ENCODE measurements around the gene FOXA3. TPM values are rescaled to one million over a fixed set of nuclear protein-coding genes. Genes with fewer than 3 reads are reported as not detected.

FOXA3 gene
- total and polyA plus RNA-seq, 3 donors from 2014 or later: 1.5 to 1.7 (median 1.7) TPM

DNA sequence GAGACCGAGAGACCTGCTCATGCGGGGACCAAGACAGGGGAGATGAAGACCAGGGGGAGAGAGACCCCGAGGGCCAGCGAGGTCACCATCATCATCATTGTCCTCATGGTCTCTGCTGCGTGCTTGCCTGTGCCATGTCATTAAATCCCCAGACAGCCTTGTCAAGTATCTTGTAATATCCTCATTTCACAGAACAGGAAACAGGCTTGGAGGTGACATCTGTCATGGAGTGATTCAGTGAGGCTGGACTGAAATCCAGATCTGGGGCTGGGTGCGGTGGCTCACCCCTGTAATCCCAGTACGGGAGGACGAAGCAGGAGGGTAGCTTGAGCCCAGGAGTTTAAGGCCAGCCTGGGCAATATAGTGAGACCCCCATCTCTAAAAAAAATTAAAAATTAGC, 56.3 kb downstream of the FOXA3 start:
- Histone ChIP-seq H3K36me3 (ENCODE audit: low read depth, missing control alignments) (no peaks in the 10 kb centered on the region), H3K4me1 (no peaks in the 10 kb centered on the region), H3K4me3 (no peak overlapping the region), H3K27ac (no peak overlapping the region), H3K9me3 (no peaks in the 10 kb centered on the region), H3K27me3 (no peaks in the 10 kb centered on the region)
- 45 to 59% methylated on average over 8 of the region's 8 CpGs for WGBS, 2 donors
- intact Hi-C loops (cut with DNase I; ENCODE audit: low total_unique reads): no loop called here
- DNase-seq: no peak
- no peak for TF ChIP-seq CTCF (IDR thresholded peaks at IDR 0.05)
- TF ChIP-seq POLR2A (IDR thresholded peaks at IDR 0.05): no peak

- no peak for DNase-seq
- intact Hi-C loops (cut with DNase I; ENCODE audit: low total_unique reads): no loop called here
- Histone ChIP-seq H3K4me1 (no peaks in the 10 kb centered on the region), H3K9me3 (no peaks in the 10 kb centered on the region), H3K4me3 (no peak overlapping the region), H3K36me3 (ENCODE audit: low read depth, missing control alignments) (no peaks in the 10 kb centered on the region), H3K27me3 (no peaks in the 10 kb centered on the region), H3K27ac (no peak overlapping the region)
- TF ChIP-seq CTCF (IDR thresholded peaks at IDR 0.05): no peak
- no peak for TF ChIP-seq POLR2A (IDR thresholded peaks at IDR 0.05)
- WGBS, 2 donors: 66% methylated on average over 9 of the region's 9 CpGs
Observed at GRCh38 chr19:45922281-45922680, 58.2 kb downstream of the FOXA3 start.

Other genes starting within 250 kb of the FOXA3 start
- 10 to 100 TPM; 36.3 to 48.4 TPM for gene EML2, start 224.9 kb upstream of the FOXA3 start, total RNA-seq
- gene EML2, start 224.9 kb upstream of the FOXA3 start, polyA plus RNA-seq (ENCODE audit: insufficient read depth, low read depth, low replicate concordance): 28.5 TPM
- gene GIPR, start 196.1 kb upstream of the FOXA3 start, total RNA-seq: under 1 TPM; 0.16 to 0.74 TPM
- 0.50 TPM for gene GIPR, start 196.1 kb upstream of the FOXA3 start, polyA plus RNA-seq (ENCODE audit: insufficient read depth, low read depth, low replicate concordance)
- 100 to 1,000 TPM; 111 to 128 TPM for gene SNRPD2, start 172.4 kb upstream of the FOXA3 start, total RNA-seq
- gene SNRPD2, start 172.4 kb upstream of the FOXA3 start, polyA plus RNA-seq (ENCODE audit: insufficient read depth, low read depth, low replicate concordance): 242 TPM
- 1 to 10 TPM; 5.3 to 6.9 TPM for gene QPCTL, start 171.7 kb upstream of the FOXA3 start, total RNA-seq
- gene QPCTL, start 171.7 kb upstream of the FOXA3 start, polyA plus RNA-seq (ENCODE audit: insufficient read depth, low read depth, low replicate concordance): 3.5 TPM
- 10 to 100 TPM; 22.4 to 24.2 TPM for gene FBXO46, start 133.4 kb upstream of the FOXA3 start, total RNA-seq
- gene FBXO46, start 133.4 kb upstream of the FOXA3 start, polyA plus RNA-seq (ENCODE audit: insufficient read depth, low read depth, low replicate concordance): 20.1 TPM
- 10 to 100 TPM in 1 of 2 donors, 1 to 10 TPM in 1; 9.2 to 13.8 TPM for gene MEIOSIN, start 130.9 kb upstream of the FOXA3 start, total RNA-seq
- gene MEIOSIN, start 130.9 kb upstream of the FOXA3 start, polyA plus RNA-seq (ENCODE audit: insufficient read depth, low read depth, low replicate concordance): 10.4 TPM
- 10 to 100 TPM; 16.1 to 19.4 TPM for gene SIX5, start 95.1 kb upstream of the FOXA3 start, total RNA-seq
- 12.9 TPM for gene SIX5, start 95.1 kb upstream of the FOXA3 start, polyA plus RNA-seq (ENCODE audit: insufficient read depth, low read depth, low replicate concordance)
- gene DMPK, start 81.8 kb upstream of the FOXA3 start, total RNA-seq: 10 to 100 TPM; 66.2 to 68.8 TPM
- 42.6 TPM for gene DMPK, start 81.8 kb upstream of the FOXA3 start, polyA plus RNA-seq (ENCODE audit: insufficient read depth, low read depth, low replicate concordance)
- 100 to 1,000 TPM; 111 to 124 TPM for gene DMWD, start 71.5 kb upstream of the FOXA3 start, total RNA-seq
- gene DMWD, start 71.5 kb upstream of the FOXA3 start, polyA plus RNA-seq (ENCODE audit: insufficient read depth, low read depth, low replicate concordance): 59.0 TPM
- gene RSPH6A, start 49.0 kb upstream of the FOXA3 start, total RNA-seq: 10 to 100 TPM; 17.0 to 20.9 TPM
- gene RSPH6A, start 49.0 kb upstream of the FOXA3 start, polyA plus RNA-seq (ENCODE audit: insufficient read depth, low read depth, low replicate concordance): 88.3 TPM
- 100 to 1,000 TPM; 123 to 142 TPM for gene SYMPK, start 1.2 kb upstream of the FOXA3 start, total RNA-seq
- 195 TPM for gene SYMPK, start 1.2 kb upstream of the FOXA3 start, polyA plus RNA-seq (ENCODE audit: insufficient read depth, low read depth, low replicate concordance)
- gene IRF2BP1, start 21.8 kb downstream of the FOXA3 start, total RNA-seq: 10 to 100 TPM; 36.0 to 48.3 TPM
- 13.8 TPM for gene IRF2BP1, start 21.8 kb downstream of the FOXA3 start, polyA plus RNA-seq (ENCODE audit: insufficient read depth, low read depth, low replicate concordance)
- 10 to 100 TPM in 1 of 2 donors, 1 to 10 TPM in 1; 9.4 to 11.1 TPM for gene MYPOP, start 38.3 kb downstream of the FOXA3 start, total RNA-seq
- gene MYPOP, start 38.3 kb downstream of the FOXA3 start, polyA plus RNA-seq (ENCODE audit: insufficient read depth, low read depth, low replicate concordance): 9.5 TPM
- gene NANOS2, start 50.5 kb downstream of the FOXA3 start, total RNA-seq: 1 to 10 TPM; 4.8 to 5.1 TPM
- 4.8 TPM for gene NANOS2, start 50.5 kb downstream of the FOXA3 start, polyA plus RNA-seq (ENCODE audit: insufficient read depth, low read depth, low replicate concordance)
- gene NOVA2, start 109.5 kb downstream of the FOXA3 start, total RNA-seq: 1 to 10 TPM; 3.0 to 5.7 TPM
- gene NOVA2, start 109.5 kb downstream of the FOXA3 start, polyA plus RNA-seq (ENCODE audit: insufficient read depth, low read depth, low replicate concordance): 3.1 TPM
- 10 to 100 TPM; 25.6 to 31.2 TPM for gene CCDC61, start 131.1 kb downstream of the FOXA3 start, total RNA-seq
- 32.5 TPM for gene CCDC61, start 131.1 kb downstream of the FOXA3 start, polyA plus RNA-seq (ENCODE audit: insufficient read depth, low read depth, low replicate concordance)
- not detected for gene PGLYRP1, start 158.7 kb downstream of the FOXA3 start, total RNA-seq
- not detected for gene PGLYRP1, start 158.7 kb downstream of the FOXA3 start, polyA plus RNA-seq (ENCODE audit: insufficient read depth, low read depth, low replicate concordance)
- gene IGFL4, start 176.7 kb downstream of the FOXA3 start, total RNA-seq: under 1 TPM; 0.56 to 0.79 TPM
- 0.37 TPM for gene IGFL4, start 176.7 kb downstream of the FOXA3 start, polyA plus RNA-seq (ENCODE audit: insufficient read depth, low read depth, low replicate concordance)

Measured in testis (tissue), 3 donors.